ENCODE measurements around the gene OSBPL10. TPM values are rescaled to one million over a fixed set of nuclear protein-coding genes. Genes with fewer than 3 reads are reported as not detected.

The OSBPL10 gene
- total and polyA plus RNA-seq, 4 donors, result 3.9 to 33.0 (median 13.1) TPM

DNA sequence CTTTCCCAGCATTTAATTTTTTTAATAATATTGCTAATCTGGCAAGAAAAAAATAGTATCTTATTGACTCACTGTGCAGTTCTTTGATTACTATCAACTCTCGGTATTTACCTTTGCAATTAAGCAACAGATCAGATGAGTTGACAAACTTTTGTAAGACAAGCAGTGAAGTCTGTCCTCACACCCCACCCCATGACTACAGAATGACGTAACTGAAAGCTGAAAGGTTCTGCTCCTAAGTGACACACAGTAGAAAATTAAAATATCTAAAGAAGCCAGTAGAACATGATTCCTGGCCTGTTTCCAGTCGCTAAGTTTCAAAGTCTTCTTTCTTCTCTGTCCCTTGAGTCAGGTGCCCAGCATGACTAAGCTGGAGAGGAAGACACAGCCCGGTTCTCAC is 312.8 kb downstream of the OSBPL10 start:
- no peak overlapping the region for H3K9ac ChIP-seq (ENCODE audit: insufficient read depth in 1 of 2, low read length in 2 of 2)
- H3K4me1 ChIP-seq (ENCODE audit: control insufficient read depth in 5 of 5, insufficient read depth in 5 of 5, low read length in 5 of 5), result peaks cover 0 to 12% (median 5%) of the 10 kb centered on the region in 5 donors
- 74 to 87% methylated on average over 4 of the region's 4 CpGs for WGBS, 2 donors
- ATAC-seq (ENCODE audit: insufficient read depth, low FRiP score), result no peak
- no peak overlapping the region for H3K4me3 ChIP-seq
- no peaks in the 10 kb centered on the region for H3K9me3 ChIP-seq (ENCODE audit: control insufficient read depth in 4 of 4, insufficient read depth in 3 of 4, low read length in 3 of 4)
- H3K27ac ChIP-seq (ENCODE audit: low read depth in 1 of 2, low read length in 1 of 2), result no peak overlapping the region
- peaks cover 0 to 7% (median under 1%) of the 10 kb centered on the region in 4 donors for H3K36me3 ChIP-seq (ENCODE audit: control insufficient read depth in 4 of 4, insufficient read depth in 4 of 4, low read length in 4 of 4)
- TF ChIP-seq, protein P1, sequence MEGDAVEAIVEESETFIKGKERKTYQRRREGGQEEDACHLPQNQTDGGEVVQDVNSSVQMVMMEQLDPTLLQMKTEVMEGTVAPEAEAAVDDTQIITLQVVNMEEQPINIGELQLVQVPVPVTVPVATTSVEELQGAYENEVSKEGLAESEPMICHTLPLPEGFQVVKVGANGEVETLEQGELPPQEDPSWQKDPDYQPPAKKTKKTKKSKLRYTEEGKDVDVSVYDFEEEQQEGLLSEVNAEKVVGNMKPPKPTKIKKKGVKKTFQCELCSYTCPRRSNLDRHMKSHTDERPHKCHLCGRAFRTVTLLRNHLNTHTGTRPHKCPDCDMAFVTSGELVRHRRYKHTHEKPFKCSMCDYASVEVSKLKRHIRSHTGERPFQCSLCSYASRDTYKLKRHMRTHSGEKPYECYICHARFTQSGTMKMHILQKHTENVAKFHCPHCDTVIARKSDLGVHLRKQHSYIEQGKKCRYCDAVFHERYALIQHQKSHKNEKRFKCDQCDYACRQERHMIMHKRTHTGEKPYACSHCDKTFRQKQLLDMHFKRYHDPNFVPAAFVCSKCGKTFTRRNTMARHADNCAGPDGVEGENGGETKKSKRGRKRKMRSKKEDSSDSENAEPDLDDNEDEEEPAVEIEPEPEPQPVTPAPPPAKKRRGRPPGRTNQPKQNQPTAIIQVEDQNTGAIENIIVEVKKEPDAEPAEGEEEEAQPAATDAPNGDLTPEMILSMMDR (IDR thresholded peaks at IDR 0.05; ENCODE audit: control extremely low read depth, extremely low read depth), result no peak
- DNase-seq, result no peak
- no peaks in the 10 kb centered on the region for H3K27me3 ChIP-seq (ENCODE audit: control insufficient read depth in 3 of 3, insufficient read depth in 3 of 3, low read length in 2 of 3)

DNA sequence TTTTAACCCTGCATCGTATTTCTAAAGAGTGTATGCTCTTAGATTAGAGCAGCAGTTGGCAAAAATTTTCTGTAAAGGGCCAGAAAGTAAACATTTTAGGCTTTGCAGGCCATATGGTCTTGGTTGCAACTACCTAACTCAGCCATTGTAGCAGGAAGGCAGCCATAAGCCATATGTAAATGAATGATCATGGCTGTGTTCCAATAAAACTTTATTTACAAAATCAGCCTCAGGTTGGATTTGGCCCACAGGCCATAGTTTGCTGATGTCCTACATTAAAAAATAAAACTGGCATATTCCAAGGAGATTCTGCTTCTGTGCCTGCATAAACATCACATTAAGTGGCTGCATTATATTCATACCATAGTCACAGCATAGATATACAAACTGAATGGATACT is 313.5 kb downstream of the OSBPL10 start:
- no peak for ATAC-seq (ENCODE audit: insufficient read depth, low FRiP score)
- no peak overlapping the region for H3K4me3 ChIP-seq
- no peak overlapping the region for H3K27ac ChIP-seq (ENCODE audit: low read depth in 1 of 2, low read length in 1 of 2)
- 89 to 93% methylated on average over 1 of the region's 1 CpG for WGBS, 2 donors
- TF ChIP-seq, protein P1 (IDR thresholded peaks at IDR 0.05; ENCODE audit: control extremely low read depth, extremely low read depth), result no peak
- no peak overlapping the region for H3K9ac ChIP-seq (ENCODE audit: insufficient read depth in 1 of 2, low read length in 2 of 2)
- peaks cover 0 to 7% (median under 1%) of the 10 kb centered on the region in 4 donors for H3K36me3 ChIP-seq (ENCODE audit: control insufficient read depth in 4 of 4, insufficient read depth in 4 of 4, low read length in 4 of 4)
- DNase-seq, result no peak
- H3K27me3 ChIP-seq (ENCODE audit: control insufficient read depth in 3 of 3, insufficient read depth in 3 of 3, low read length in 2 of 3), result no peaks in the 10 kb centered on the region
- H3K4me1 ChIP-seq (ENCODE audit: control insufficient read depth in 5 of 5, insufficient read depth in 5 of 5, low read length in 5 of 5), result peaks cover 0 to 13% (median 4%) of the 10 kb centered on the region in 5 donors
- H3K9me3 ChIP-seq (ENCODE audit: control insufficient read depth in 4 of 4, insufficient read depth in 3 of 4, low read length in 3 of 4), result no peaks in the 10 kb centered on the region

DNA sequence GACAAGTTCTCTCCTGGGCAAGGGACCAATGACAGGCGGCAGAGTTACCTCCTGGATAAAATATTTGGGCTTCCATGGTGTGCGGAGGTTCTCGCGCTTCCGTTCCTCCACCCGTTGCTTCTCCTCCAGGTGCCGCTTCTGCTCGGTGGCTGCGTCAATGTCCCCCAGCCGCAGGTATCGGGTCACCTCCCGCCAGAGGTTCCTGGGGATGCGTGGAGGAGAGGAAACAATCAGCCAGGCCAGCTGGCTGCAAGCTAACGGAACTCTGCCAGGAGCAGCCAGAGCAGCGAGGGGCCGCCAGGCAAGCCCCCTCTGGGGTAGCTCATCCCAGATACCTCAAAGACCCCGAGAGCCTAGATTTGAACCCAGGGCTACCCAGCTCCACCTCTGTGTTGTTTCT is 317.0 kb downstream of the OSBPL10 start:
- Histone ChIP-seq H3K9me3 (ENCODE audit: control insufficient read depth in 4 of 4, insufficient read depth in 3 of 4, low read length in 3 of 4) (no peaks in the 10 kb centered on the region), H3K4me1 (ENCODE audit: control insufficient read depth in 5 of 5, insufficient read depth in 5 of 5, low read length in 5 of 5) (peaks cover 0 to 13% (median 0%) of the 10 kb centered on the region in 5 donors), H3K4me3 (no peak overlapping the region), H3K9ac (ENCODE audit: insufficient read depth in 1 of 2, low read length in 2 of 2) (no peak overlapping the region), H3K27ac (ENCODE audit: low read depth in 1 of 2, low read length in 1 of 2) (no peak overlapping the region), H3K27me3 (ENCODE audit: control insufficient read depth in 3 of 3, insufficient read depth in 3 of 3, low read length in 2 of 3) (no peaks in the 10 kb centered on the region), H3K36me3 (ENCODE audit: control insufficient read depth in 4 of 4, insufficient read depth in 4 of 4, low read length in 4 of 4) (peaks cover 0 to 7% (median 0%) of the 10 kb centered on the region in 4 donors)
- TF ChIP-seq, protein P1 (IDR thresholded peaks at IDR 0.05; ENCODE audit: control extremely low read depth, extremely low read depth), result no peak
- DNase-seq, result no peak
- no peak for ATAC-seq (ENCODE audit: insufficient read depth, low FRiP score)
- 98 to 100% methylated on average over 17 of the region's 17 CpGs for WGBS, 2 donors
